Measurements from ENCODE around the gene FFAR1.

DNA sequence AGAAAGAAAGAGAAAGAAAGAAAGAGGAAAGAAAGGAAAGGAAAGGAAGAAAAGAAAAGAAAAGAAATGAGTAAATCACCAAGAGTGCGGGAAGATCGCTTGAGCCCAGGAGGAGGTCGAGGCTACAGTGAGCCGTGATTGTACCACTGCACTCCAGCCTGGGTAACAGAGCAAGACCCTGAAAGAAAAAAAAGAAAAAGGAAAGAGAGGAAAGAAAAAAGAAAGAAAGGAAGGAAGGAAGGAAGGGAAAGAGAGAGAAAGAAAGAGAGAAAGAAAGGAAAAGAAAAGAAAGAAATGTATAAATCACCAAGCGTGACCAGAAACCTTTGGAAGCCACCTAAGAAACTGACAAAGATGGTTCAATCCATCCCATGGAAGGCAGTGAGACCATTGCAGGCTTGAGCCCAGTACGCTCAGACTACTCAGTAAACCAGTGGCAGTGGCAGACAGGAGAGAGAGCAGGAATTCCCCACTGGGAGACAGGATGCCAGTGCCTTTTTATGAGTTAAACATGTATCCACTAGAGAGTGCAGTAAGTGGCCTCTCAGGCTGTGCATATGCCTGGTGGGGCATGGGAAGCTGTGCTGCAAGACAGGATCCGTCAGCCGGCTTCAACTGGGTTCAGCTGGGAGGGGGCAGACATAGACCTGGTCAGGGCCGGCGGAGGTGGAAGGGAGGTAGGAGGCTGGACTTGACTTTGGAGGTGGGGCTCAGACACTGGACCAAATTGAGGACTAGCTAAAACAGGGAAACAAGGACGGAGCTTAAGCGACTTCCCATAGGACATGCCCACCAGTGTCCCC, 28.0 kb downstream of the FFAR1 start:
- no peak for TF ChIP-seq CTCF (IDR thresholded peaks at IDR 0.05; ENCODE audit: borderline replicate concordance, extremely low read depth, low read length, poor library complexity, severe bottlenecking)
- TF ChIP-seq EZH2 (IDR thresholded peaks at IDR 0.05; ENCODE audit: borderline replicate concordance, low read depth, low read length, severe bottlenecking) = no peak

Data from DND-41 (cell line).